HG03159 (cell line): Measurements from ENCODE around the gene CNKSR2.

Source experiments
- ATAC-seq: cut with Tn5 transposase; IDR thresholded peaks from one replicate; pipeline ENCODE4 v1.9.1; 2021; ENCODE audit warnings: mild to moderate bottlenecking, moderate library complexity; ENCODE audit not compliant: unreplicated experiment

CNKSR2 gene

DNA sequence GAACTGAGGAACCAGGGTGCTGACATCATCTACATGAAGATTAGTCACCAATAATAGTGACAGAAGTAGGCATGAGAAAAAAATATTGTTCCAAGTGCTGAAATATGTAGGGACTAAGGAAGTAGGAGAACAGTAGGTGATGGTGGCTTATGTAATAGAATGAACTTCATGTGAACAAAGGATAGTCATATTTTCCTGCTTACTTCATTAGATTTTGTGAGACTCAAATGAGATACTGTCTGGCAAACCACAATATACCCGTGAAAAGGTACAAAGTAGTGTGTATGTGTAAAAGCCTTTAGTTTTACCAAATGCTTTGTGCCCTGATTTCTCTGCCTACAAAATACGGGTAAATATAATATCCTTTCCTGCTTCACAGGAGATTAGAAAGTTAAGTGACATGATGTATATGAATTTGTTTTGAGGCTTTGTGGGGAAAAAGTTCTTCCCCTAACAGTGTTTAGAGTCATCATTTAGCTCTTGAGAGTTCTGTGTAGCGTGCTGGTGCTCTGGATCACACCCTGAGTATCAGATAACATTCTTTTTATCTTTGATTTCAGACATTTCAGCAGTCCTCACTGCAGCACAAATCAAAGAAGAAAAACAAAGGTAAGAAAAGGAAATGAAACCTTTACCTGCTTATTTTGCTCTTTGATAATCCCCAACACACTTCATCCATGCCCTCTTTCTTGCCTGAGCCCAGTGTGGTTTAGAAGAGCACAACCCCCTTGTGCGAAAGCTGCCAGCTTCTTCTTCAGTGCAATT is 216.0 kb downstream of the CNKSR2 start:
- no peak for ATAC-seq

DNA sequence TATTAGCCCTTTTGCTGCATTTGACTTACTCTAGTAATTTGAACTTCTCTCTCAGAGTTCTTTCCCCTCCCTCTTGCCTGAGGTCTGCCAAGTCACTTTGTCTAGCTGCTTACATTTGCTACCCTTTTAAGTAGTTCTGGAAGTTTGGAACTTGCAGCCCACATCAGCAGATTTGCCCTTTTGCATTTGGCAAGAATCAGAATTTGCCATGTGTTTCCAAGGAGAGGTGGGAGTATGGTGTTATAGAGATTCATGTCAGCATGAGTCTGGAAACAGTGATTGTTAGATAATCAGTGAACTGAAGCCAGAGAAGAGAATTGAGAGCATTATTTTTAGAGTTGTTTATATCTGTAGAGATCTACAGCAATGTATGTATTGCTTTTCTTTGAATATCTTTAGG is 231.8 kb downstream of the CNKSR2 start:
- ATAC-seq = no peak

DNA sequence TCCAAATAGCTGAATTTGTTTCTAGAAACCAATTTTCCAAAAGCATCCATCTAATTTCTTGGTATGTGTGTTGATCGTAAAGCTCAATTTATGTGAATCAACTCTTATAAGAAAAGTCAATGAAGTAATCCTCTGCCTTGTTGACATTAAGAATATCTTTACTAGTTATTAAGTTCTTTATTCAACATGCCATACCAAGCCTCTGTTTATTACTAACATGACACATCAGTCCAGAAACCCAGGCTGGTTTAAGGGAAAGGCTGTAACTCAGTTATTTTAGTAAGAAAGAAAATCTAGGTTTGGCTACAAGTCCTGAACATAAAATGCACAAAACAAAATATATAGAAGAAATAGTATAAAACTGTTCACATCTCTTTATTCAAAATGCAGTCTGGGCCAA is 235.9 kb downstream of the CNKSR2 start:
- ATAC-seq = no peak

DNA sequence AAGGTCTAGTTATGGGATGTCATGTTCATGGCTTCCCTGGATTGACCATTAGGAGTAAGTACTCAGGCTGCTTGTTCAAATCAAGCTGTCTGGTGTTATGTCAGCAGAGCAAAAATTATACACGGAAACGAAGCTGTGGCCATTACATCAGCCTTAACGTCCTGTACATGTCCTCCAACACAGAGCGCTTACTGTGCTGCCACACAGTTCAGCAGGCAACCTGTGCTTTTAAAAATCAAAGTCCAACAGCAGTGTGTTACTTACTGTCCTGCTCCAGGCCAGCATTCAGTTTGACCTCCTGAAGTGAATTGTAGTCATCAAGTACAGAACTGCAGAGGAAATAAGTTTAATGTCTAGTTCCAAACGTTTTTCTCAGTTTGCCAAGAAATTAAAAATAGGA is 237.9 kb downstream of the CNKSR2 start:
- ATAC-seq = no peak

DNA sequence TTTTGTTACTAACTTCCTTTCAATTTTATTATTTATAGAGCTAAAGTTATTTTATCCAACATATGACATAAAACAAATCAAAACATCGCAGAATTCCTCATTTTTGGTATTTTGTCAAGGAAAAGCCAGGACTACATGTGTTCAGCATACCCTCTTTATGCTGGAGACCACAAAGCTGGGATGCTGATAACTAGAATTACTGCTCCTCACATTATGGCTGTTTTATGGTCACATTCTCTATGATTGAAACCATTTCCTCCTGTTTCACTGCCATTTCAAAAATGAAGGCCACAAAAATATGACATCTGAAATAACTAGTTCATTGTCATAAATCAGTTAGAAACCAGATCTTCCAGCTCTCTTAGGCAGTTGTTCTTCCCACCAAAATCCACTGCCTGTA is 242.2 kb downstream of the CNKSR2 start:
- ATAC-seq = no peak

DNA sequence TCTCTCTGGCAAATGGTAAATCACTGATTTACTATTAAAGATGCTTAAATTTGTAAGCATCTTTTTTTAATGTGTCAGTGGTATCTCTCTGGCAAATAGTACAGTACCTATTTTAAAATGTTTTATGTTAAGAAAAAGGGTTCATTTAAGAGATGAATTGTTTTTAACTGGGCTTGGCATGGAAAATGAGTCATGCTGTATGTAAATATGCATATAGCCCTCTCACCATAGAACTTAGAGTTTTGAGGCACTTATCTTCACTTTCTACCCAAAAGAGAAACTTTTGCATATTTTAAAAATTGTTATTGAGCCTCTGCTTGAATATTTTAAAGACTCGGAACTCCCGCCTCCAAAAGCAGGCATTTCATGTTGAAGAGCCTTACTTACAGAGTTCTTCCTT is 246.0 kb downstream of the CNKSR2 start:
- ATAC-seq = no peak

DNA sequence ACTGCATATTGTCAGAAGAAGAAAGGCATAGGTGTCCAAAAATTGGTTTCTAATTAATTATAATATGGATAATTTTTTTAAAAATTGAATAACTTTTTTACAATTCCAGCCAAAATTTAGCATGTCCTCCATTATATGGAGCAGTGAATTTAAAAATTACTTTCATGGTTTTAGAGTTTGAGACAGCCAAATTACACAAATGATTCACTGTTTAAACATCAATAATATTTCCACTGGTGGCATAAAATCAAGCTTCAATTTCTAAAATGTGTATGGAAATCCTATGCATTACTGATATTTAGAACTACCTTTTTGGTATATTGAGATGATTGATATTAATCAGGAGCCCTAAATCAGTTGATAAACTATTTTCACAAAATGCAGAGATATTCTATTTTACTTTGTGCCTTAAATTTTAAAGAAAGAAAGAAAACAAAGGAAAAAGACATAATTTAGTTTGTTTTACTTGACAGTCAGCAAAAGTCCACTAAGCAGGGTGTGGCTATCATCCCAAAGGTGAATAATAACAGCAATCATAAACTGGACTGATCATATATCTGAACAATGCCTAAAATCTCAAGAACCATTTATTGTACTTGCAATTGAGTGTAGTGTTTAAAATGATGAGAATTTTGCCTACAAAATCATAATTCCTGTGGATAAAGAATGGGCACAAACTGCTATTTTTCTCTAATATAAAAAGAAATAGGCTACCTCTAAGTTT is 249.7 kb downstream of the CNKSR2 start:
- no peak for ATAC-seq

DNA sequence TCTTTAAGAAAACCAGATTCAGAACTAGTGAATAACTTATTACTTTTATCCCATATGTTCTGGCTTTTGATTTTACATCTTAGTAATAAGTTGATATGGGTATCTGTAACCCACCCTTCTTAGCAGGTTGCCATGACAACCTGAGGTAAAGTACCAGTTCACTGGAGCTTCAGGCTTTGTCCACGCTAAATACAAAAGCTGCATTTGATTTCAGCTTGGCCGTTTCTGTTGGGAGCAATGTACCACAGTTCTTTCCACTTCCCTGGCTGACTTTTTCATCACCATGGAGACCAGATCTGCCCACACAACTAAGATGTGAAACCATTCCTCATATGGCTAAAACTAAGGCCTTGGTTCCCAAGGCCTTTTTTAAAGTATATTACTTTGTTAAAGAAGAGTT is 257.8 kb downstream of the CNKSR2 start:
- no peak for ATAC-seq

DNA sequence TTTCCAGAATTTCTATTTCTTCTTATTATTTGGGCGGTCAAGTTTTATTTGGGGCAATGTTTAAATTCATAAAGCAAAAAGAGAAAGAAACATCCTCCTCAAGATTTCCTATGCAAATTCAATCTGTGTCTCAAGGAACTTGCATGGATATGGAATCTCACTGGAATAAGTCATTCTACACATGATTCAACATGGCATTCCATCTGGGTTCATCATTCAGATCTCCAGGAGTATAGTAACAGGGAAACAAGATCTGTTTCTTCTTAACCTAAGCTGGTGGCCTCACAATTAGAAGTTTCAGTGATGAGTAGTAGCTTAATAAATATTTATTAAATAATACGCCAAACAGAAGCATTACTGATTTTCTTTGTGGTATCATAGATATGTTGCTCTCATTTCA is 264.1 kb downstream of the CNKSR2 start:
- no peak for ATAC-seq

DNA sequence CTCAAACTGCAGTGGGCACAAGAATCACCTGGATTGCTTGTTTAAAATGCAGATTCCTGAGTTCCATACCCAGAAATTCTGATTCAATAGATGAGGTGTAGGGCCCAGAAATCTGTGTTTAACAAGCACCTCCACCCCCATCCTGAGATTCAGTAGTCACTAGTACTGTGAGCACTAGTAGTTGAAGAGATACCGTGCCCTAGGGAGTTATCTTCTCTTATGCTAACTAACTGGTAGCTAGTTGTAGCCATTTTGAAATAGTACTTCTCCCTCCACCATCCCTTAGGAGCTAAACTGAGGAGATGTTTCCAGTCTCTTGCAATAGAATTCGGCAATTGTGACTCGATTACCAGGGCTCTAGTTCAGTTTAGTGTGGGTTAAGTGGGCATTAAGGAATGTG is 265.6 kb downstream of the CNKSR2 start:
- ATAC-seq = no peak

DNA sequence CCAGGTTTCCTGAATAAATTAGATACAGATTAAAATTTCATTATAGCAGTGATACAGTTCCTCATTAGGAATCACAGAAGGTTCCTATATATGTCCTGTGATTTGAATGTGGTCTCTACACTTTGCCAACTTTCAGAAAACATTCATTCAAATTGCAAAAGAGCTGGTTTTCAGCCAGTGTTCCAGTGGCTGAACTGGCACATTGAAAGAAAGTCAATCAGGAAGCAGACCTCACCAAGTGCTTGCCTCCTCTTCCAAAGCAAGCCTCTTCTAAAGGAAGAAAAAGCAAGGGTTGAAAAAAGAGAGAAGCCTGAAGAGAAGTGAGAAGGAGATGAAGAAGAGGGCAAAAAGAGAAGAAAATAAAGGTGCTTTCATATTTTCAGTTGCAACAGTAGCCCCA is 271.2 kb downstream of the CNKSR2 start:
- ATAC-seq = no peak

DNA sequence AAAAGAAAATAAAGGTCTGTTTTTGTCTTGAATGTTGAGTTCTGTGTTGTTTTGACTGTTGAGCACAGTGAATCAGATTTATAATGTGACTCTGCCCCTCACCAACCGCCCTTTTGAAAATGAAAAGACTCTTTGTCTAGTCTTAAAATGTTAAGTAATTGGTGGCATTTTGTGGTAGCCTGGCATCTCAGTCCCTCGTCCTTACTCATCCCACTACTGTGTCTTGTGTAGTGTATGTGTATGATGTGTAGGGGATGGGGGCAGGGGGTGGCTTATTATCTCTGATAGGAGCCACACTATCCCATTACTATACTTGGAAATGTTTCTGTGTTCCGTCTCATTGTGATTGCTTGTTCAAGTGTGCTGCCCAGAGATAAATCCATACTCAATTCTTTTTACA is 271.7 kb downstream of the CNKSR2 start:
- ATAC-seq = no peak

DNA sequence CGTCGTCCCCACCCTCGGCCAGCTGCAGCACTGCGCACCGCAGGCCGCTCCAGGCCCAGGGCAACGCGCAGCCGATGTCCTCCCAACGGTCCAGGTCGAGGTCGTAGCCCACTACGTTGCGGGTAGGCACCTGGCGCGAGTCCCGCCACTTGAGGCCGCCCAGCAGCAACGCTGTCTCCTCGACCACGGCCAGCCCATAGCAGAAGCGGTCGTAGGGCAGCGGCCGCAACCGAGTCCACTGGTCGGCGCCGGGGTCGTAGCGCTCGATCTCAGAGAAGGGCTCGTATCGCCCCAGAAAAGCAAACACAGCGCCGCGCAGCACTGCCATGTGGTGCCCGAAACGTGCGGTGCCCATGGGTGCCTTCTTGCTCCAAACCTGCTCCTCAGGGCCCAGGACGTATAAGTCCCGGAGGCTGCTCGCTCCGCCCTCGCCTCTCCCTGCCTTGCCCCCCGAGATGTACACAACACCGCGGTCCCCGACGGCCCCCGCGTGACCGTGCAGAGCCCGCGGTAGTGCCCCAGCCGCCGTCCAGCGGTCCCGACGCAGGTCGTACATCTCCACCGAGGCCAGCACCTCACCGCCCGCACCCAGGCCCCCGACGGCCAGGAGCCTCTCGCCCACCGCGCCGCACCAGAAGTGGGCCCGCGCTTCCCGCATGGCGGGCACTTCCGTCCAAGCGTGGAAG is 281.8 kb downstream of the CNKSR2 start:
- no peak for ATAC-seq

DNA sequence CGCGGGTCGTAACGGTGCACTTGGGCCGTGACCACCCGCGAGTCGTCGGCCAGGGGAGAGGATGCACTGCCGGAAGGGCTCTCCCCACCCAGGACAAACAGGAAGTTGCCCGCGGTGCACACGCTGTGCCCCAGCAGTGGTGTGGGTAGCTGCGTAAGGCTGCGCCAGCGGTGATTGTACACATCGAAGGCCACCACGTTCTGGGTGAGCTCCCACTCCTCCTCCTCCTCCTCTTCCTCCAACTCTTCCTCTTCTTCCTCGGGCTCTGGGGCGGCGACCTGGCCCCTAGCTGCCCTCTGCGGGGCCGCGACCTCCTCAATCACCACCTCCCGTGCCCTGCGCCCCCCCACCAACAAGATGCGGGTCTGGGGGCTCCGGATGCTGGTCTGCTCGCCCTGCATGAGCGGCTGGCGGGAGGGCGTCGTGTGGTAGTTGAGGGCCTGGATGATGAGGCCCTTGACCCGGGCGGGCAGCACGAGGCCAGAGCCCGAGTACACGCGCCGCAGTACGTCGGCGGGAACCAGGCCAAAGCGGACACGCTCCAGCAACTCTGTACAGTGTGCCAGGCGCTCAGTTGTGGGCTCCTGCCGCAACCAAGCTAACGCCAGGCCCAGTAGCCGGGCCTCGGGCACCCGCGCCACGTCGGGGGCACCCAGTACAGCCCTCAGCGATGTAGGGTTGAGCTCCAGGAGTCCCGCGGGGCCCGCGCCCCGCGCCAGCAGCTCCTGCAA is 282.5 kb downstream of the CNKSR2 start:
- no peak for ATAC-seq

DNA sequence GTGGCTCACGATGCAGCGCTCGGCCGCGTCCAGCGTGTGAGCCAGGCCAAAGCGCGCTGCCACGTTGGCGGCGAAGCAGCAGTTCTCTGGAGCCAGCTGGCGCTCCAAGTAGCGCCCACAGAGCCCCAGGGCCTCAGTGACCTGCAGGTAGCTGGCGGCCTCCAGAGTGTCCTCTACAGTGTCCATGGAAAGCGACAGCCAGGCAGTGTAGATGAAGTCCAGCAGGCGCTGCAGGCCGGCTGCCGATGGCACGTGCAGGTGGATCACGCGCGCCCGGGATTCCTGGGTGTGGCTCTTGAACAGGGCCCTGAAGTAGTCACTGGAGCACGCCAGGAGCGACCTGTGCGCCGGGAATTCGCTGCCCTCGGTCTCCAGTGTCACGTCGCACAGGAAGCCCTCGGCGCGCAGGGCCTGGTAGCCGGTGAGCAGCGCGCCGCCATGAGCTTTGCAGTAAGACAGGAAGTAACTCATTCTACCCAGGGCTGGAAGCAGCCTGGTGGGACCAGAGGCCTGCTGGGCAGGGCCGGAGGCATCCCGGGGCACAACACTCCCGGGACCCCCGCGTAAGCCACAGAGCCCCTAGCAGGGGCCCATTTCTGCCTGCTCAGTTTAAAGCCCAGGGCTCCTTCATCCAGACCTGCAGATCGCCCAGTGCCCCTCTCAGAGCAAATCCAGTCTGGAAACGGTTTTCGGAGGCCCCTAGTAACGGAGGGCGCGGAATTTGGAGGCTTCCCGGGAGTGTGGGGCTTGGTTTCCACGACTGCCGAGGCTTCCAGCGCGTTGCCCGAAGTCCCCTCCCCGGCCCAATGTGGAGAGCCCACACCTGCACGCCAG is 283.3 kb downstream of the CNKSR2 start:
- ATAC-seq = no peak

DNA sequence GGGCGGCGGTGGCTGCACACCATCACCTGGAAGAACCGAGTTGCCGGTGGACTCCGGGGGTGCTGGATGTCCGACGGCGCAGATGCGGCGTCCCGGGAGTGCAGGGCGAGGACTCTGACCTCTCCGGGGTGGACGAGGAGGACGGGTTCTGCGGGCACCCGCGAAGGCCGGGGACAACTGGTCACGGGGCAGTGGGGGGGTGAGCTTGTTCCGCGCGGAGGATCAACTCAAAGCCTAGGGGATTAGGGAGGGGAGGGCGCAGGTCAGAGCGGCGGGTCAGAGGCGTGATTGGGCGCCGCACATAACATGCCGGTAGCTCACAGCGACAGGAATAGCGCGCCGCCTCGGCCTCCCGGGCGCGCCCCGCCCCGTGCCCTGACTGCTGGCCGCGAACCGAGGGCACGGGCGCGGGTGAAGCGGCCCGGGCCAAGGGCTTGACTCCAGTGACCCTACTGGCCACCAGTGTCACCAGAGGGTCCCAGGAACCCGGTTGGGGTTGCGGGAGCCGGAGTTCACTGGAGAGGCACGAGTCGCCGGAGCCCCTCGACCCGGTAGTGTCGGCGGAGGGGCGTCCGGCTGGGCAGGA is 284.0 kb downstream of the CNKSR2 start, which contains the start of gene KLHL34:
Gene KLHL34, minus strand, starts transcription at position 179 of the 586 bp plus-strand sequence. CDS start 542 bp downstream, outside the sequence.
- ATAC-seq = no peak

DNA sequence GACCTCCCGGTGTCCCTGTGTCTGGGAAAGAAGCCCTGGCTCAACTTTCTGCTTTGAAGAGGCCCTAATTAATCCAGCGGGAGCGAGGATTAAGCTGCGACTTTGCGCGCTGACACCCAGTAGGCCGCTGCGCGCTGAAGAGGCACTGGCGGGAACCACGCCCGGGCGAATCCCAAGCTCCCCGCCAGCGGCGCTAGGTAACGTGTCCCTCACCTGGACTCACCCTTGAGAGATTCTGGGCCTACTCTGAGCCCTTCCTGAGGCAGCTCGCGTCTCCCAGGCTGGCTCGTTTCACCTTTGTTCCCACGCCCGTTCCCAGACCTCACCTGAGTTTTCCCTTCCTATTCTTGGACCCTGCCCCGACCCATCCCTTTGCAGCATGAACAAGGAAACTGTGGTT is 284.5 kb downstream of the CNKSR2 start:
- no peak for ATAC-seq

DNA sequence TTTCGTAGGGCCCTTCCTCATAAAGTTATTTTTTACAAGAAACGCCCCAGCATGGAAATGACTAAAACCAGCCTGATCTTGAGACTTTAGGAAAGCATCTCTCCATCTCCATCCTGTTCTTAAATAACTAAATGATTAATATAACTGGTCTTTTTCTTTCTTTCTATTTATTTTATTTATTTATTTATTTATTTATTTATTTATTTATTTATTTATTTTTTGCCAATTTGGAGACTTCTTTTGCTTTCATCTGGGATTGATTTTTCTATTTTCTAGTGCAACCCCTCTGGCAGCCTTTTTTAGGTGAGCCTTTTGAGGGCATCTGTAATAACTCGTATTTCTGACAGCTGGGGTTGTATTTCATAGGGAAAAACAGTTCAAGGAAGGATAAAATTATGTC is 285.1 kb downstream of the CNKSR2 start:
- no peak for ATAC-seq

DNA sequence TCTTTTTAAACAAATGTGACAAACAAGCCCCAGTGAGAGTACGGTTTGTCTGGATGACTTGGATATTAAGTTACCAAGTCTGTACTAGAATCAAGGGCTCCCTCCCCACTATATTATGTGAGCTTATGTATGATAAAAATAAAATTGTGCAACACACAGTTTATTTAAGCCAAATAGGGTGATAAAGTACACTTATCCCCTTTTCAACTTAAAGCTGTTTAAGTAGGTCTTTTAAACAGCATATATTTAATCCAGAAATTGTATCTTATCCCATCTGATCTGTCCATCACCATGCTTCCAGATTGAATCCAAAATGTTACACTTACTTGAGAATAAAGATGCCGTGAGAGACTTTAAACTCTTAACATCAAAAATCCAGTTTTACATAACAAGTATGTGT is 285.9 kb downstream of the CNKSR2 start:
- ATAC-seq = no peak

DNA sequence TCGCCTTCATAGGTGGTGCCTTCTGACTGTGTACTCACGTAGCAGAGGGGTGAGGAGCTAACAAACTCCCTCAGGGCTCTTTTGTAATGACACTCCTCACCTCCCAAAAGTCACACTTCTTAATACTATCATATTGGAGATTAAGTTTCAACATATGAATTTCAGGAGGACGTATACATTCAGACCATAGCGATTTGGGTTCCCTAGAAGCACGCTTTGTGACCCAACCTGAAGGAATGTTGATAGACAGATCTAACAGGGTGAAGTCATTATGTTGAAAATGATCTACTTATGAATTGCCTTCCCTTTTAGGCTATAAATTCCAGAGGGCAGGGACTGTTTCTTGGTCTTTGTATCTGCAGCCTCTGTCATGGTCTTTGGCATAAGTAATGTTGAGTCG is 287.1 kb downstream of the CNKSR2 start:
- no peak for ATAC-seq
